GM19240 (cell line): ENCODE data around the gene FAM83B.
"Not testable (repeated sequence)": the region's sequence is repeated elsewhere in the genome, so short reads cannot be mapped to it uniquely, and the experiment has no call there.

ENCODE experiments used
- DNase-seq: peaks from one replicate; pipeline ENCODE4 v3.0.0; 2011; ENCODE audit warnings: low spot score; ENCODE audit not compliant: insufficient read length

Gene FAM83B

GRCh38 chr6:54846243-54846856 lies at the start of gene FAM83B:
Gene FAM83B, plus strand, starts transcription at chr6:54846771. Its CDS starts 23,476 bp downstream, at chr6:54870247.
- DNase-seq, result no peak

- not testable (repeated sequence) for DNase-seq
Observed at GRCh38 chr6:54796918-54797317, 49.7 kb upstream of the FAM83B start.

GRCh38 chr6:54800050-54800600 lies 46.4 kb upstream of the FAM83B start:
- no peak for DNase-seq

GRCh38 chr6:54801244-54801643 lies 45.3 kb upstream of the FAM83B start:
- no peak for DNase-seq

GRCh38 chr6:54801669-54802068 lies 44.9 kb upstream of the FAM83B start:
- DNase-seq, result no peak

- DNase-seq, result no peak
Observed at GRCh38 chr6:54802775-54803634, 43.6 kb upstream of the FAM83B start.

GRCh38 chr6:54805077-54805476 lies 41.5 kb upstream of the FAM83B start:
- DNase-seq, result no peak

GRCh38 chr6:54810147-54810546 lies 36.4 kb upstream of the FAM83B start:
- DNase-seq, result no peak

GRCh38 chr6:54813892-54814291 lies 32.7 kb upstream of the FAM83B start:
- no peak for DNase-seq

GRCh38 chr6:54817236-54817635 lies 29.3 kb upstream of the FAM83B start:
- no peak for DNase-seq

- DNase-seq, result no peak
Observed at GRCh38 chr6:54817834-54818233, 28.7 kb upstream of the FAM83B start.

GRCh38 chr6:54824225-54824624 lies 22.3 kb upstream of the FAM83B start:
- not testable (repeated sequence) for DNase-seq

GRCh38 chr6:54827010-54827409 lies 19.6 kb upstream of the FAM83B start:
- DNase-seq, result no peak

GRCh38 chr6:54830216-54830615 lies 16.4 kb upstream of the FAM83B start:
- DNase-seq, result no peak

- DNase-seq, result no peak
Observed at GRCh38 chr6:54835176-54835575, 11.4 kb upstream of the FAM83B start.

GRCh38 chr6:54846857-54847674 lies 495 bp downstream of the FAM83B start:
- DNase-seq, result no peak

GRCh38 chr6:54847799-54848597 lies 1.4 kb downstream of the FAM83B start:
- DNase-seq, result no peak

- DNase-seq, result no peak
Observed at GRCh38 chr6:54850114-54850513, 3.5 kb downstream of the FAM83B start.

GRCh38 chr6:54856129-54856528 lies 9.6 kb downstream of the FAM83B start:
- no peak for DNase-seq

- no peak for DNase-seq
Observed at GRCh38 chr6:54860132-54860531, 13.6 kb downstream of the FAM83B start.

GRCh38 chr6:54860739-54861138 lies 14.2 kb downstream of the FAM83B start:
- no peak for DNase-seq
